Measurements from ENCODE around the gene COX18. TPM values are rescaled to one million over a fixed set of nuclear protein-coding genes. Genes with fewer than 3 reads are reported as not detected.

Gene COX18
- total RNA-seq, 1 experiment from 2014 or later, result 20.5 TPM

DNA sequence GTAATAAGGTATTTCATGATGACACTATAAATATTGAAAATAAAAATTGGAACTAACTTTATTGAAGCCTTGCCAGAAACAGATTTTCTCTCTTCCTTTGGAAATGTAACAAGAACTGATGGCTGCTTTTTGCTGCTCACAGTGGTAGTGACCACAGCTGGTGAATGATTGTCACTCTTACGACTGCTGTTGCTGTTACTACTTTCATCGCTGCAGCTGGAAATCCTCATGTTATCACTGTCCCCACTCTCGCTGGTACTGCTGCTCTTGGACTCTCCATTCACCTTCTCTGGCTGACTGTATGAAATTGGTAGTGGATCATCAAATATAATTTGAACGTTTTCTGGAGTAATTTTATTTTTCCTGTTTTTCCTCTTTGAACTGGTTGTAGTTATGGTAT, 28.5 kb upstream of the COX18 start:
- no peak overlapping the region for H3K4me3 Mint-ChIP-seq
- no peaks in the 10 kb centered on the region for H3K4me1 Mint-ChIP-seq
- Histone ChIP-seq H2BK20ac (ENCODE audit: low read depth, low read length, poor library complexity, severe bottlenecking) (no peak overlapping the region), H3K4ac (ENCODE audit: low read depth, low read length) (no peak overlapping the region), H3K14ac (ENCODE audit: insufficient read depth, low read length) (no peak overlapping the region), H3K18ac (ENCODE audit: insufficient read length, low read depth, low read length) (no peak overlapping the region), H4K8ac (replicated peaks; ENCODE audit: insufficient read length, low read depth, low read length) (no peak overlapping the region), H4K5ac (ENCODE audit: insufficient read length, low read depth, low read length) (no peak overlapping the region), H3K27me3 (ENCODE audit: insufficient read depth, low read length) (no peaks in the 10 kb centered on the region), H3T11ph (ENCODE audit: low read length) (no peak overlapping the region), H3K79me1 (ENCODE audit: insufficient read depth, low read depth, low read length, poor library complexity, severe bottlenecking) (no peaks in the 10 kb centered on the region), H2BK120ac (ENCODE audit: low read depth, low read length, poor library complexity, severe bottlenecking) (no peak overlapping the region), H2BK15ac (ENCODE audit: low read depth, low read length) (no peak overlapping the region), H3K23me2 (ENCODE audit: insufficient read length, low read depth, low read length, poor library complexity, severe bottlenecking) (no peaks in the 10 kb centered on the region), H2BK12ac (ENCODE audit: insufficient read length, low read depth, low read length) (no peak overlapping the region), H3K9ac (ENCODE audit: extremely low read depth, insufficient read length, low read length) (no peak overlapping the region), H3K27ac (ENCODE audit: insufficient read length, low read depth, low read length) (no peak overlapping the region), H3K79me2 (ENCODE audit: insufficient read depth, low read length) (no peaks in the 10 kb centered on the region), H2AFZ (ENCODE audit: low read length) (no peak overlapping the region), H4K91ac (ENCODE audit: insufficient read length, low read depth, low read length) (no peak overlapping the region), H3K4me1 (ENCODE audit: insufficient read depth, low read length) (no peaks in the 10 kb centered on the region), H3K4me2 (ENCODE audit: insufficient read depth, insufficient read length, low read length) (no peak overlapping the region), H2AK5ac (ENCODE audit: insufficient read length, low read length) (no peak overlapping the region), H3K23ac (ENCODE audit: insufficient read length, low read depth, low read length) (no peak overlapping the region), H4K20me1 (ENCODE audit: control insufficient read depth, insufficient read depth, insufficient read length) (no peaks in the 10 kb centered on the region), H2BK5ac (ENCODE audit: insufficient read length, low read length) (no peak overlapping the region), H3K56ac (ENCODE audit: insufficient read length, low read depth, low read length) (no peak overlapping the region), H3K9me3 (ENCODE audit: control insufficient read depth, low read depth, low read length) (no peaks in the 10 kb centered on the region)
- H3K27me3 Mint-ChIP-seq (ENCODE audit: low read depth), result no peaks in the 10 kb centered on the region
- no peak for TF ChIP-seq CTCF (conservative IDR thresholded peaks at IDR 0.05)
- 0 out of 7 replicates have a peak overlapping the region, but pooled peaks of 1 of the 3 experiments have one; percentile 4 for H3K27ac Mint-ChIP-seq
- no CpG with 5 or more reads among the region's 4 CpGs for WGBS (ENCODE audit: extremely low coverage, insufficient read length, low lambda C conversion rate)
- H3K9me3 Mint-ChIP-seq, result no peaks in the 10 kb centered on the region
- peaks cover 22 to 73% (median 45%) of the 10 kb centered on the region in 3 experiments for H3K36me3 Mint-ChIP-seq (ENCODE audit: insufficient read depth in 1 of 3, low read depth in 3 of 3)
- DNase-seq, result no peak
